Hepatocyte (in vitro differentiated cells): ENCODE measurements around the gene KRT76.

Experiments used
- EZH2 ChIP-seq: fragments of 200-600 bp; sonication (generic); IDR thresholded peaks from 2 replicates; pipeline ENCODE4 v1.6.1; 2016; ENCODE audit warnings: antibody characterized with exemption, mild to moderate bottlenecking, borderline replicate concordance
- TF ChIP-seq, protein P1 (sequence below): fragments of 200-600 bp; sonication (generic); IDR thresholded peaks from 2 replicates; pipeline ENCODE4 v1.5.1; 2016; ENCODE audit warnings: antibody characterized with exemption, mild to moderate bottlenecking; ENCODE audit not compliant: poor library complexity

DNA sequence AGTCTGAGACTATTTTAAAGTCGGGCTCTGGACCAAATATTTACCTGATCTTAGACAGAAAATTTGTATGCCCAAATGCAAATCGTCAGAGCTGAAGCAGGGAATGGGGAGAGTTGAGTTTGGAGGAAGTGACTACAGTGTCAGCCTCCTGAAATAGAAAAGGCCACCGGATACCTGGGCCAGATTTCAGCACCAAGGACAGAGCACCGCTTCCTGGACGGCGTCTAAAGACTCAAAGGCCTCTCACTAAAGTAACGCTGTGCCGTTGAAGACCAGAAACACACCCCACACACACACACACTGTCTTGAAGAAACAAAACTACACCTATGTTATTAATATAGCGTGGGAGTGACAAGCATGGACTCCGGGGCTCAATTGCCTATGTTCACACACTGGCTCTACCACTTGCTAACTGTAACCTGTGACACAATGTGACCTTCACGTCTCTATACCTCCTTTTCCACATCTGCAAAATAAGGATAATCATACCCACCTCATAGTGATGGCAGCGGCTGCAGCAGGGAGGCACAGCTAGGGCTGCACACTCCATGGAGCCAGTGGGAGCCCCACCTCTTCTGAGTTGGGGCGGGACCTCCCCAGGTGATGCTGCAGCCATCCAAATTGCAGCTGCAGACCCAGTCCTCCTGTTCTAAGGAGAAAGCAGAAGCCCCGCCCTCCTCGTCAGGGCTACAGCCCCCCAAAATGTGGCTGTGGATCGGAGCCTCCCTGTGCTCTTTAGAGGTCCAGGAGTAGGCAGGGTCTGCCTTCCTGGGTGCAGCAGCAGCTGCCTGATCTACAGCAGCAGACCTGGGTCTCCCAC, 35.6 kb downstream of the KRT76 start:
- TF ChIP-seq, protein P1, sequence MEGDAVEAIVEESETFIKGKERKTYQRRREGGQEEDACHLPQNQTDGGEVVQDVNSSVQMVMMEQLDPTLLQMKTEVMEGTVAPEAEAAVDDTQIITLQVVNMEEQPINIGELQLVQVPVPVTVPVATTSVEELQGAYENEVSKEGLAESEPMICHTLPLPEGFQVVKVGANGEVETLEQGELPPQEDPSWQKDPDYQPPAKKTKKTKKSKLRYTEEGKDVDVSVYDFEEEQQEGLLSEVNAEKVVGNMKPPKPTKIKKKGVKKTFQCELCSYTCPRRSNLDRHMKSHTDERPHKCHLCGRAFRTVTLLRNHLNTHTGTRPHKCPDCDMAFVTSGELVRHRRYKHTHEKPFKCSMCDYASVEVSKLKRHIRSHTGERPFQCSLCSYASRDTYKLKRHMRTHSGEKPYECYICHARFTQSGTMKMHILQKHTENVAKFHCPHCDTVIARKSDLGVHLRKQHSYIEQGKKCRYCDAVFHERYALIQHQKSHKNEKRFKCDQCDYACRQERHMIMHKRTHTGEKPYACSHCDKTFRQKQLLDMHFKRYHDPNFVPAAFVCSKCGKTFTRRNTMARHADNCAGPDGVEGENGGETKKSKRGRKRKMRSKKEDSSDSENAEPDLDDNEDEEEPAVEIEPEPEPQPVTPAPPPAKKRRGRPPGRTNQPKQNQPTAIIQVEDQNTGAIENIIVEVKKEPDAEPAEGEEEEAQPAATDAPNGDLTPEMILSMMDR: no peak
- no peak for TF ChIP-seq EZH2
